Cardiac fibroblast (primary cell): Measurements from ENCODE around the gene FASN.
"Not testable (repeated sequence)": the region's sequence is repeated elsewhere in the genome, so short reads cannot be mapped to it uniquely, and the experiment has no call there.

Source experiments
- DNase-seq, 2 donors: peaks; one replicate each; pipeline versions ENCODE4 v3.0.0 to v3.0.0-alpha.2; 2010; ENCODE audit warnings: low read depth in 2 of 2
- H3K4me3 ChIP-seq, 2 donors: replicated peaks in 1 of 2; 1 replicate in 1 of 2; 2 replicates in 1 of 2; pipeline ENCODE4 v1.5.1; 2011; ENCODE audit warnings: low read depth in 2 of 2, low read length in 2 of 2, mild to moderate bottlenecking in 2 of 2, moderate library complexity in 1 of 2
- CTCF ChIP-seq: IDR thresholded peaks from one replicate; pipeline ENCODE4 v1.5.1; 2011; ENCODE audit warnings: low read depth, mild to moderate bottlenecking, low read length, inconsistent platforms

Gene FASN

DNA sequence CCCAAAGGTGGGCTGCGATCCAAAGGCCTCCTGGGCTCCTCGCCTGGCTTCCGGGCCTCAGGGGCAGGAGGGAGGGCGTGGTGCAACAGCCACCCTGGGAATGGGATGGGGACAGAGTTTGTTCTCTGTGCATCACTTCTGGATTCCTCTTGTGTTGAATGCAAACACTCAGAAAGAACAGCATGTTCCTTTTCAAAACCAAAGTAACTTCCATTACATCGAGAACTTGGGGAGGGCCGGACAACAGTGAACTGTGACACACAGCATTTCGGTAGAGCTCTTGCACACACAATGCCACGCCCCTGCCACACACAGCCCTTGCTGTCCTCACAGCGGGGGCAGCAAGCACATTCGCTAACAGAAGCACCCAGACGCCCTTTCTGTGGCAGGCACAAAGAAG lies 36.1 kb upstream of the FASN start:
- no peak overlapping the region for H3K4me3 ChIP-seq
- DNase-seq, result peak in 1 of 2 donors; percentile 54
- TF ChIP-seq CTCF, result no peak

DNA sequence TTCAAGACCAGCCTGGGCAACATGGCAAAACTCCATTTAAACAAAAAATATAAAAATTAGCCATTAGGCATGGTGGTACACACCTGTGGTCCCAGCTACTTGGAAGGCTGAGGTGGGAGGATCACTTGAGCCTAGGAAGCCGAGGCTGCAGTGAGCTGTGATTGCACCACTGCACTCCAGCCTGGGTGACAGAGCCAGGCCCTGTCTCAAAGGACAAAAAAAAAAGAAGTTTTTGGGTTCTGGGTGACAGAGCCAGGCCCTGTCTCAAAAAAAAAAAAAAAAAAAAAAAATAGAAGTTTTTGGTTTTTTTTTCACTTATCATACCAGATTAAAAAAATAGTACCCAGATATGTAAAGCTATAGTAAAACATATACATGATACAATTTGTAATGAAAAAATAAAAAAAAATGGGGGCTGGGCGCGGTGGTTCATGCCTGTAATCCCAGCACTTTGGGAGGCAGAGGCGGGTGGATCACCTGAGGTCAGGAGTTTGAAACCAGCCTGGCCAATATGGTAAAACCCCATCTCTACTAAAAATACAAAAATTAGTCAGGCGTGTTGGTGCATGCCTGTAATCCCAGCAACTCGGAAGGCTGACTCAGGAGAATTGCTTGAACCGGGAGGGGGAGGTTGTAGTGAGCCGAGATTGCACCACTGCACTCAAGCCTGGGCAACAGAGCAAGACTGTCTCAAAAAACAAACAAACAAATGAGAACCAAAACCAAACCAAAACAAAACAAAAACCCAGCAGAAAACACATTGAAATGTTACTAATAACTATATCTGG lies 35.3 kb upstream of the FASN start:
- peak; percentile 31 to 82 for DNase-seq
- not testable (repeated sequence) for H3K4me3 ChIP-seq

- H3K4me3 ChIP-seq, result no peak overlapping the region
- TF ChIP-seq CTCF, result peak; percentile 35
- peak in 1 of 2 donors; percentile 7 for DNase-seq
Observed at GRCh38 chr17:82129095-82129494, 31.1 kb upstream of the FASN start.

- H3K4me3 ChIP-seq, result no peak overlapping the region
- no peak for DNase-seq
- no peak for TF ChIP-seq CTCF
Observed at GRCh38 chr17:82128287-82128686, 30.3 kb upstream of the FASN start.

GRCh38 chr17:82127704-82128103 lies 29.7 kb upstream of the FASN start:
- TF ChIP-seq CTCF, result no peak
- DNase-seq, result no peak
- H3K4me3 ChIP-seq, result no peak overlapping the region

GRCh38 chr17:82127315-82127595 lies 29.2 kb upstream of the FASN start:
- no peak for DNase-seq
- TF ChIP-seq CTCF, result no peak
- H3K4me3 ChIP-seq, result no peak overlapping the region

GRCh38 chr17:82126556-82127314 lies 28.7 kb upstream of the FASN start:
- no peak for DNase-seq
- H3K4me3 ChIP-seq, result no peak overlapping the region
- TF ChIP-seq CTCF, result no peak
